WTC11 (cell line): Measurements from ENCODE around the gene LMF1. TPM values are rescaled to one million over a fixed set of nuclear protein-coding genes. Genes with fewer than 3 reads are reported as not detected.

Experiments
- ATAC-seq: fragments of 200-7000 bp; cut with Tn5 transposase; 2 replicates; pipeline ENCODE4 v1.10.0; 2021; ENCODE audit warnings: mild to moderate bottlenecking, moderate library complexity
- CTCF ChIA-PET: fragments of 300-600 bp; sonication (Branson Sonifier 250); formaldehyde crosslinking; loops from one replicate; lab custom pipeline; 2021; ENCODE audit warnings: antibody characterized with exemption; lab: Charles Lee
- POLR2A ChIA-PET: fragments of 350-600 bp; sonication (Branson Sonifier 250); formaldehyde crosslinking; loops from one replicate; lab custom pipeline; 2021; ENCODE audit warnings: antibody characterized with exemption; lab: Charles Lee
- DNase-seq: peaks from one replicate; pipeline ENCODE4 v3.0.0; 2021; ENCODE audit warnings: low spot score
- H3K27ac Mint-ChIP-seq: 2 replicates; pipeline ENCODE4 v1.8.0; 2021; ENCODE audit warnings: mixed read lengths
- H3K27me3 Mint-ChIP-seq: 2 replicates; pipeline ENCODE4 v1.8.0; 2021; ENCODE audit warnings: low read depth, mild to moderate bottlenecking, moderate library complexity, mixed read lengths
- H3K36me3 Mint-ChIP-seq: 2 replicates; pipeline ENCODE4 v1.8.0; 2021; ENCODE audit warnings: mixed read lengths
- H3K4me1 Mint-ChIP-seq: 2 replicates; pipeline ENCODE4 v1.8.0; 2022; ENCODE audit warnings: mixed read lengths
- H3K4me3 Mint-ChIP-seq: 2 replicates; pipeline ENCODE4 v1.8.0; 2021; ENCODE audit warnings: mild to moderate bottlenecking, moderate library complexity, mixed read lengths
- H3K9me3 Mint-ChIP-seq: 2 replicates; pipeline ENCODE4 v1.8.0; 2021; ENCODE audit warnings: mixed read lengths
- CREB1 ChIP-seq: sonication (generic); formaldehyde crosslinking; IDR thresholded peaks from 2 replicates; pipeline ENCODE4 v1.8.0; 2023; ENCODE audit warnings: mild to moderate bottlenecking, missing genetic modification reagents
- GABPB1 ChIP-seq: sonication (generic); formaldehyde crosslinking; IDR thresholded peaks from 2 replicates; pipeline ENCODE4 v1.8.1; 2023; ENCODE audit warnings: mild to moderate bottlenecking, missing genetic modification reagents
- JAZF1 ChIP-seq: fragments of 250-450 bp; sonication (Bioruptor Pico); IDR thresholded peaks from 2 replicates; pipeline ENCODE4 v1.9.0; 2021; ENCODE audit warnings: moderate library complexity, mild to moderate bottlenecking, inconsistent platforms
- MXD4 ChIP-seq: fragments of 250-450 bp; sonication (Bioruptor Pico); IDR thresholded peaks from 2 replicates; pipeline ENCODE4 v1.8.0; 2021; ENCODE audit warnings: mild to moderate bottlenecking, moderate library complexity, borderline replicate concordance
- MYBL2 ChIP-seq: sonication (generic); formaldehyde crosslinking; IDR thresholded peaks from 2 replicates; pipeline ENCODE4 v1.8.1; 2023; ENCODE audit warnings: mild to moderate bottlenecking, moderate library complexity, missing genetic modification reagents
- NR1H2 ChIP-seq: sonication (generic); formaldehyde crosslinking; IDR thresholded peaks from 2 replicates; pipeline ENCODE4 v1.9.0; 2021; ENCODE audit warnings: mild to moderate bottlenecking, moderate library complexity, missing genetic modification reagents
- OVOL2 ChIP-seq: fragments of 250-450 bp; sonication (Bioruptor Pico); IDR thresholded peaks from 2 replicates; pipeline ENCODE4 v1.9.0; 2021; ENCODE audit warnings: mild to moderate bottlenecking, borderline replicate concordance
- PRRX2 ChIP-seq: fragments of 250-450 bp; sonication (Bioruptor Pico); IDR thresholded peaks from 2 replicates; pipeline ENCODE4 v1.8.0; 2021; ENCODE audit warnings: mild to moderate bottlenecking
- TCF7 ChIP-seq: sonication (generic); formaldehyde crosslinking; IDR thresholded peaks from 2 replicates; pipeline ENCODE4 v1.8.0; 2022; ENCODE audit warnings: mild to moderate bottlenecking, low read depth, missing genetic modification reagents, moderate library complexity
- ZNF232 ChIP-seq: sonication (generic); formaldehyde crosslinking; IDR thresholded peaks from 2 replicates; pipeline ENCODE4 v1.8.0; 2022; ENCODE audit warnings: mild to moderate bottlenecking, missing genetic modification reagents
- total RNA-seq: library from RNA; stranded (reverse); gene quantifications from 3 replicates; pipeline ENCODE4 v1.2.3, GENCODE V29; 2021
- TF ChIP-seq, protein P1 (sequence below): fragments of 250-450 bp; sonication (Bioruptor Pico); IDR thresholded peaks from 2 replicates; pipeline ENCODE4 v1.9.0; 2021; ENCODE audit warnings: mild to moderate bottlenecking
- TF ChIP-seq, protein P2 (sequence below): sonication (generic); formaldehyde crosslinking; IDR thresholded peaks from 2 replicates; pipeline ENCODE4 v1.8.0; 2023; ENCODE audit warnings: mild to moderate bottlenecking, missing genetic modification reagents
- TF ChIP-seq, protein P3 (sequence below): fragments of 250-450 bp; sonication (Bioruptor Pico); IDR thresholded peaks from 2 replicates; pipeline ENCODE4 v1.9.0; 2021; ENCODE audit warnings: mild to moderate bottlenecking
- TF ChIP-seq, protein P4 (sequence below): fragments of 250-450 bp; sonication (Bioruptor Pico); IDR thresholded peaks from 2 replicates; pipeline ENCODE4 v1.9.0; 2021; ENCODE audit warnings: moderate library complexity, mild to moderate bottlenecking, inconsistent platforms, borderline replicate concordance
- TF ChIP-seq, protein P5 (sequence below): fragments of 250-450 bp; sonication (Bioruptor Pico); IDR thresholded peaks from 2 replicates; pipeline ENCODE4 v1.9.0; 2021; ENCODE audit warnings: mild to moderate bottlenecking, borderline replicate concordance
- TF ChIP-seq, protein P6 (sequence below): sonication (generic); formaldehyde crosslinking; IDR thresholded peaks from 2 replicates; pipeline ENCODE4 v1.8.1; 2023; ENCODE audit warnings: mild to moderate bottlenecking, missing genetic modification reagents
- TF ChIP-seq, protein P7 (sequence below): sonication (generic); formaldehyde crosslinking; IDR thresholded peaks from 2 replicates; pipeline ENCODE4 v1.8.0; 2022; ENCODE audit warnings: mild to moderate bottlenecking, missing genetic modification reagents
- TF ChIP-seq, protein P8 (sequence below): fragments of 250-450 bp; sonication (Bioruptor Pico); IDR thresholded peaks from 2 replicates; pipeline ENCODE4 v1.8.0; 2021; ENCODE audit warnings: mild to moderate bottlenecking
- TF ChIP-seq, protein P9 (sequence below): sonication (generic); formaldehyde crosslinking; IDR thresholded peaks from 2 replicates; pipeline ENCODE4 v1.8.1; 2022; ENCODE audit warnings: low read depth, missing genetic modification reagents, borderline replicate concordance

Gene LMF1
- total RNA-seq, 1 experiment from 2014 or later, result 10.5 TPM

DNA sequence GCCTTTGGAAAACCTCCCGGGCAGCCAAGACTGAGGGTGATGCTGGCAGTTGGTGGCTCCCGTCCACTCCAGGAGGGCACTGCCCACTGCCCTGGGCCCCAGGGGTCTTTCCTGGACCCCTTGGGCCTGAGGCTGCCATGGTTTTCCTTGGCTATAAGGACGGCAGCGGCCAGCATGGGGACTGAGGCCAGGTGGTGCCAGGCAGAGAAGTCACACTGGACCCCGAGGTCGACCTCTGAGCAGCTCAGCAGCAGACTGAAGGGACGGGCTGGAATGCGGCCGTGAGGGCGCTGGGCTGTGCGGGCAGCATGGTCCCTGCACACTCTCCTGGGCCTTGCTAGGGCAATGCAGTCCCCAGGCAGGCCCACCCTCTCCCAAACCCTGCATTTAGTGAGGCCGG lies 114.7 kb downstream of the LMF1 start (continued):
- TF ChIP-seq, protein P1, sequence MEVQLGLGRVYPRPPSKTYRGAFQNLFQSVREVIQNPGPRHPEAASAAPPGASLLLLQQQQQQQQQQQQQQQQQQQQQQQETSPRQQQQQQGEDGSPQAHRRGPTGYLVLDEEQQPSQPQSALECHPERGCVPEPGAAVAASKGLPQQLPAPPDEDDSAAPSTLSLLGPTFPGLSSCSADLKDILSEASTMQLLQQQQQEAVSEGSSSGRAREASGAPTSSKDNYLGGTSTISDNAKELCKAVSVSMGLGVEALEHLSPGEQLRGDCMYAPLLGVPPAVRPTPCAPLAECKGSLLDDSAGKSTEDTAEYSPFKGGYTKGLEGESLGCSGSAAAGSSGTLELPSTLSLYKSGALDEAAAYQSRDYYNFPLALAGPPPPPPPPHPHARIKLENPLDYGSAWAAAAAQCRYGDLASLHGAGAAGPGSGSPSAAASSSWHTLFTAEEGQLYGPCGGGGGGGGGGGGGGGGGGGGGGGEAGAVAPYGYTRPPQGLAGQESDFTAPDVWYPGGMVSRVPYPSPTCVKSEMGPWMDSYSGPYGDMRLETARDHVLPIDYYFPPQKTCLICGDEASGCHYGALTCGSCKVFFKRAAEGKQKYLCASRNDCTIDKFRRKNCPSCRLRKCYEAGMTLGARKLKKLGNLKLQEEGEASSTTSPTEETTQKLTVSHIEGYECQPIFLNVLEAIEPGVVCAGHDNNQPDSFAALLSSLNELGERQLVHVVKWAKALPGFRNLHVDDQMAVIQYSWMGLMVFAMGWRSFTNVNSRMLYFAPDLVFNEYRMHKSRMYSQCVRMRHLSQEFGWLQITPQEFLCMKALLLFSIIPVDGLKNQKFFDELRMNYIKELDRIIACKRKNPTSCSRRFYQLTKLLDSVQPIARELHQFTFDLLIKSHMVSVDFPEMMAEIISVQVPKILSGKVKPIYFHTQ (CRISPR knock-in tag), result no peak
- no peak for TF ChIP-seq NR1H2
- TF ChIP-seq GABPB1, result no peak

DNA sequence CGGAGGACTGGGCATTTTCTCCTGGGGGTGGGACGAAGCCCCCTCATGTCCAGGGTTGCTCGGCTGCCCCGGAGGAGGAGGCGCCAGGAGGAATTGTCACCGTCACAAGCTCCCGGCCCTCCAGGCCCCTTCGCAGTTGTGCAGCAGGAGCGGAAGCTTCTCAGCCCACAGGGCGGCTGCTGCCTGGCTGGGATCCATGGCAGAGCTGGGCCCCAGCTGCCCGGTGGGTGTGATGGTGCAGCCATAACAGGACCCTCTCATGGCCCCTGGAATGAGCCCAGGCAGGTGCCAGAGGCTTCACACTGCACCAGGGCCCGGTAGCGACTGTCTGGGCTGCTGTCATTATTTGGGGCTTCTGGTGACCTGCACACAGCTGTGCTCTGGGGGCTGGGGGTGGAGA lies 115.3 kb downstream of the LMF1 start:
- DNase-seq (no peak), ATAC-seq (no peak)
- Mint-ChIP-seq H3K4me1 (no peaks in the 10 kb centered on the region), H3K27me3 (peaks cover 3% of the 10 kb centered on the region), H3K9me3 (peaks cover 19% of the 10 kb centered on the region), H3K36me3 (peaks cover 27% of the 10 kb centered on the region), H3K27ac (no peak overlapping the region), H3K4me3 (no peak overlapping the region)
- ChIA-PET POLR2A (no interaction called here), CTCF (interaction anchor here (0.8 kb wide), 1 partner anchor 202 kb away, joined by 3 read pairs; no protein-coding TSS in a partner anchor)
- TF ChIP-seq, protein P2, sequence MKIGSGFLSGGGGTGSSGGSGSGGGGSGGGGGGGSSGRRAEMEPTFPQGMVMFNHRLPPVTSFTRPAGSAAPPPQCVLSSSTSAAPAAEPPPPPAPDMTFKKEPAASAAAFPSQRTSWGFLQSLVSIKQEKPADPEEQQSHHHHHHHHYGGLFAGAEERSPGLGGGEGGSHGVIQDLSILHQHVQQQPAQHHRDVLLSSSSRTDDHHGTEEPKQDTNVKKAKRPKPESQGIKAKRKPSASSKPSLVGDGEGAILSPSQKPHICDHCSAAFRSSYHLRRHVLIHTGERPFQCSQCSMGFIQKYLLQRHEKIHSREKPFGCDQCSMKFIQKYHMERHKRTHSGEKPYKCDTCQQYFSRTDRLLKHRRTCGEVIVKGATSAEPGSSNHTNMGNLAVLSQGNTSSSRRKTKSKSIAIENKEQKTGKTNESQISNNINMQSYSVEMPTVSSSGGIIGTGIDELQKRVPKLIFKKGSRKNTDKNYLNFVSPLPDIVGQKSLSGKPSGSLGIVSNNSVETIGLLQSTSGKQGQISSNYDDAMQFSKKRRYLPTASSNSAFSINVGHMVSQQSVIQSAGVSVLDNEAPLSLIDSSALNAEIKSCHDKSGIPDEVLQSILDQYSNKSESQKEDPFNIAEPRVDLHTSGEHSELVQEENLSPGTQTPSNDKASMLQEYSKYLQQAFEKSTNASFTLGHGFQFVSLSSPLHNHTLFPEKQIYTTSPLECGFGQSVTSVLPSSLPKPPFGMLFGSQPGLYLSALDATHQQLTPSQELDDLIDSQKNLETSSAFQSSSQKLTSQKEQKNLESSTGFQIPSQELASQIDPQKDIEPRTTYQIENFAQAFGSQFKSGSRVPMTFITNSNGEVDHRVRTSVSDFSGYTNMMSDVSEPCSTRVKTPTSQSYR (CRISPR knock-in tag), result no peak
- TF ChIP-seq JAZF1 (CRISPR knock-in tag) (no peak), OVOL2 (no peak), MXD4 (CRISPR knock-in tag) (no peak), MYBL2 (CRISPR knock-in tag) (no peak), ZNF232 (CRISPR knock-in tag) (no peak), CREB1 (no peak), PRRX2 (CRISPR knock-in tag) (no peak), TCF7 (CRISPR knock-in tag) (no peak)
- TF ChIP-seq, protein P3, sequence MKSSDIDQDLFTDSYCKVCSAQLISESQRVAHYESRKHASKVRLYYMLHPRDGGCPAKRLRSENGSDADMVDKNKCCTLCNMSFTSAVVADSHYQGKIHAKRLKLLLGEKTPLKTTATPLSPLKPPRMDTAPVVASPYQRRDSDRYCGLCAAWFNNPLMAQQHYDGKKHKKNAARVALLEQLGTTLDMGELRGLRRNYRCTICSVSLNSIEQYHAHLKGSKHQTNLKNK (CRISPR knock-in tag), result no peak
- TF ChIP-seq, protein P4, sequence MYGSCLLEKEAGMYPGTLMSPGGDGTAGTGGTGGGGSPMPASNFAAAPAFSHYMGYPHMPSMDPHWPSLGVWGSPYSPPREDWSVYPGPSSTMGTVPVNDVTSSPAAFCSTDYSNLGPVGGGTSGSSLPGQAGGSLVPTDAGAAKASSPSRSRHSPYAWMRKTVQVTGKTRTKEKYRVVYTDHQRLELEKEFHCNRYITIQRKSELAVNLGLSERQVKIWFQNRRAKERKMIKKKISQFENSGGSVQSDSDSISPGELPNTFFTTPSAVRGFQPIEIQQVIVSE (CRISPR knock-in tag), result no peak
- TF ChIP-seq, protein P5, sequence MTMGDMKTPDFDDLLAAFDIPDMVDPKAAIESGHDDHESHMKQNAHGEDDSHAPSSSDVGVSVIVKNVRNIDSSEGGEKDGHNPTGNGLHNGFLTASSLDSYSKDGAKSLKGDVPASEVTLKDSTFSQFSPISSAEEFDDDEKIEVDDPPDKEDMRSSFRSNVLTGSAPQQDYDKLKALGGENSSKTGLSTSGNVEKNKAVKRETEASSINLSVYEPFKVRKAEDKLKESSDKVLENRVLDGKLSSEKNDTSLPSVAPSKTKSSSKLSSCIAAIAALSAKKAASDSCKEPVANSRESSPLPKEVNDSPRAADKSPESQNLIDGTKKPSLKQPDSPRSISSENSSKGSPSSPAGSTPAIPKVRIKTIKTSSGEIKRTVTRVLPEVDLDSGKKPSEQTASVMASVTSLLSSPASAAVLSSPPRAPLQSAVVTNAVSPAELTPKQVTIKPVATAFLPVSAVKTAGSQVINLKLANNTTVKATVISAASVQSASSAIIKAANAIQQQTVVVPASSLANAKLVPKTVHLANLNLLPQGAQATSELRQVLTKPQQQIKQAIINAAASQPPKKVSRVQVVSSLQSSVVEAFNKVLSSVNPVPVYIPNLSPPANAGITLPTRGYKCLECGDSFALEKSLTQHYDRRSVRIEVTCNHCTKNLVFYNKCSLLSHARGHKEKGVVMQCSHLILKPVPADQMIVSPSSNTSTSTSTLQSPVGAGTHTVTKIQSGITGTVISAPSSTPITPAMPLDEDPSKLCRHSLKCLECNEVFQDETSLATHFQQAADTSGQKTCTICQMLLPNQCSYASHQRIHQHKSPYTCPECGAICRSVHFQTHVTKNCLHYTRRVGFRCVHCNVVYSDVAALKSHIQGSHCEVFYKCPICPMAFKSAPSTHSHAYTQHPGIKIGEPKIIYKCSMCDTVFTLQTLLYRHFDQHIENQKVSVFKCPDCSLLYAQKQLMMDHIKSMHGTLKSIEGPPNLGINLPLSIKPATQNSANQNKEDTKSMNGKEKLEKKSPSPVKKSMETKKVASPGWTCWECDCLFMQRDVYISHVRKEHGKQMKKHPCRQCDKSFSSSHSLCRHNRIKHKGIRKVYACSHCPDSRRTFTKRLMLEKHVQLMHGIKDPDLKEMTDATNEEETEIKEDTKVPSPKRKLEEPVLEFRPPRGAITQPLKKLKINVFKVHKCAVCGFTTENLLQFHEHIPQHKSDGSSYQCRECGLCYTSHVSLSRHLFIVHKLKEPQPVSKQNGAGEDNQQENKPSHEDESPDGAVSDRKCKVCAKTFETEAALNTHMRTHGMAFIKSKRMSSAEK (CRISPR knock-in tag), result no peak
- TF ChIP-seq, protein P6, sequence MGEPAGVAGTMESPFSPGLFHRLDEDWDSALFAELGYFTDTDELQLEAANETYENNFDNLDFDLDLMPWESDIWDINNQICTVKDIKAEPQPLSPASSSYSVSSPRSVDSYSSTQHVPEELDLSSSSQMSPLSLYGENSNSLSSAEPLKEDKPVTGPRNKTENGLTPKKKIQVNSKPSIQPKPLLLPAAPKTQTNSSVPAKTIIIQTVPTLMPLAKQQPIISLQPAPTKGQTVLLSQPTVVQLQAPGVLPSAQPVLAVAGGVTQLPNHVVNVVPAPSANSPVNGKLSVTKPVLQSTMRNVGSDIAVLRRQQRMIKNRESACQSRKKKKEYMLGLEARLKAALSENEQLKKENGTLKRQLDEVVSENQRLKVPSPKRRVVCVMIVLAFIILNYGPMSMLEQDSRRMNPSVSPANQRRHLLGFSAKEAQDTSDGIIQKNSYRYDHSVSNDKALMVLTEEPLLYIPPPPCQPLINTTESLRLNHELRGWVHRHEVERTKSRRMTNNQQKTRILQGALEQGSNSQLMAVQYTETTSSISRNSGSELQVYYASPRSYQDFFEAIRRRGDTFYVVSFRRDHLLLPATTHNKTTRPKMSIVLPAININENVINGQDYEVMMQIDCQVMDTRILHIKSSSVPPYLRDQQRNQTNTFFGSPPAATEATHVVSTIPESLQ (CRISPR knock-in tag), result no peak
- TF ChIP-seq, protein P7, sequence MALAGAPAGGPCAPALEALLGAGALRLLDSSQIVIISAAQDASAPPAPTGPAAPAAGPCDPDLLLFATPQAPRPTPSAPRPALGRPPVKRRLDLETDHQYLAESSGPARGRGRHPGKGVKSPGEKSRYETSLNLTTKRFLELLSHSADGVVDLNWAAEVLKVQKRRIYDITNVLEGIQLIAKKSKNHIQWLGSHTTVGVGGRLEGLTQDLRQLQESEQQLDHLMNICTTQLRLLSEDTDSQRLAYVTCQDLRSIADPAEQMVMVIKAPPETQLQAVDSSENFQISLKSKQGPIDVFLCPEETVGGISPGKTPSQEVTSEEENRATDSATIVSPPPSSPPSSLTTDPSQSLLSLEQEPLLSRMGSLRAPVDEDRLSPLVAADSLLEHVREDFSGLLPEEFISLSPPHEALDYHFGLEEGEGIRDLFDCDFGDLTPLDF (CRISPR knock-in tag), result no peak
- TF ChIP-seq, protein P8, sequence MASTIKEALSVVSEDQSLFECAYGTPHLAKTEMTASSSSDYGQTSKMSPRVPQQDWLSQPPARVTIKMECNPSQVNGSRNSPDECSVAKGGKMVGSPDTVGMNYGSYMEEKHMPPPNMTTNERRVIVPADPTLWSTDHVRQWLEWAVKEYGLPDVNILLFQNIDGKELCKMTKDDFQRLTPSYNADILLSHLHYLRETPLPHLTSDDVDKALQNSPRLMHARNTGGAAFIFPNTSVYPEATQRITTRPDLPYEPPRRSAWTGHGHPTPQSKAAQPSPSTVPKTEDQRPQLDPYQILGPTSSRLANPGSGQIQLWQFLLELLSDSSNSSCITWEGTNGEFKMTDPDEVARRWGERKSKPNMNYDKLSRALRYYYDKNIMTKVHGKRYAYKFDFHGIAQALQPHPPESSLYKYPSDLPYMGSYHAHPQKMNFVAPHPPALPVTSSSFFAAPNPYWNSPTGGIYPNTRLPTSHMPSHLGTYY (CRISPR knock-in tag), result no peak
- TF ChIP-seq, protein P9, sequence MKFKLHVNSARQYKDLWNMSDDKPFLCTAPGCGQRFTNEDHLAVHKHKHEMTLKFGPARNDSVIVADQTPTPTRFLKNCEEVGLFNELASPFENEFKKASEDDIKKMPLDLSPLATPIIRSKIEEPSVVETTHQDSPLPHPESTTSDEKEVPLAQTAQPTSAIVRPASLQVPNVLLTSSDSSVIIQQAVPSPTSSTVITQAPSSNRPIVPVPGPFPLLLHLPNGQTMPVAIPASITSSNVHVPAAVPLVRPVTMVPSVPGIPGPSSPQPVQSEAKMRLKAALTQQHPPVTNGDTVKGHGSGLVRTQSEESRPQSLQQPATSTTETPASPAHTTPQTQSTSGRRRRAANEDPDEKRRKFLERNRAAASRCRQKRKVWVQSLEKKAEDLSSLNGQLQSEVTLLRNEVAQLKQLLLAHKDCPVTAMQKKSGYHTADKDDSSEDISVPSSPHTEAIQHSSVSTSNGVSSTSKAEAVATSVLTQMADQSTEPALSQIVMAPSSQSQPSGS (CRISPR knock-in tag), result no peak
